Ascending aorta (tissue), 2 donors: Measurements from ENCODE around the gene RBMS2. TPM values are rescaled to one million over a fixed set of nuclear protein-coding genes. Genes with fewer than 3 reads are reported as not detected.

Experiments used
- DNase-seq, 2 donors: peaks; one replicate each; pipeline ENCODE4 v3.0.0-alpha.2; 2019; ENCODE audit warnings: low spot score in 2 of 2
- H3K27ac ChIP-seq, 2 donors: fragments of 200-600 bp; sonication (generic); one replicate each; pipeline ENCODE4 v1.5.1; 2016 to 2017; ENCODE audit warnings: mild to moderate bottlenecking in 1 of 2
- H3K27me3 ChIP-seq: fragments of 200-600 bp; sonication (generic); one replicate; pipeline ENCODE4 v1.5.1; 2017
- H3K36me3 ChIP-seq, 2 donors: fragments of 200-600 bp; sonication (generic); one replicate each; pipeline ENCODE4 v1.5.1; 2016
- H3K4me1 ChIP-seq, 2 donors: fragments of 200-600 bp; sonication (generic); one replicate each; pipeline ENCODE4 v1.5.1; 2016 to 2017; ENCODE audit warnings: mild to moderate bottlenecking in 1 of 2
- H3K4me3 ChIP-seq, 2 donors: fragments of 200-600 bp; sonication (generic); one replicate each; pipeline ENCODE4 v1.5.1; 2016 to 2017; ENCODE audit warnings: mild to moderate bottlenecking in 1 of 2
- H3K9me3 ChIP-seq, 2 donors: fragments of 200-600 bp; sonication (generic); one replicate each; pipeline ENCODE4 v1.5.1; 2016
- CTCF ChIP-seq, 3 experiments: fragments of 200-600 bp in 2 of 3; fragments of 450-650 bp in 1 of 3; sonication (generic) in 2 of 3; IDR thresholded peaks; one replicate each; pipeline ENCODE4 v1.5.1; 2016 to 2019; ENCODE audit warnings: antibody characterized with exemption in 3 of 3, mild to moderate bottlenecking in 1 of 3, moderate library complexity in 1 of 3
- intact Hi-C: fragments of 100-400 bp; cut with DNase I; formaldehyde crosslinking; loops from one replicate; pipeline ENCODE4 v1.15.1; 2023
- total RNA-seq: library from RNA; depleted of rRNA; stranded (reverse); fragments of >200 nt; gene quantifications from one replicate; pipeline ENCODE4 v1.1.0, GENCODE V29; 2016

Gene RBMS2
- total RNA-seq, 1 donor from 2014 or later, result 21.3 TPM

GRCh38 chr12:56578983-56579546, 57.4 kb downstream of the RBMS2 start:
- H3K27me3 ChIP-seq, result no peaks in the 10 kb centered on the region
- peaks cover 26 to 59% of the 10 kb centered on the region in 2 donors for H3K36me3 ChIP-seq
- no peak overlapping the region for H3K4me3 ChIP-seq
- no peak for DNase-seq
- H3K4me1 ChIP-seq, result no peaks in the 10 kb centered on the region
- intact Hi-C loops, result no loop called here
- no peak for TF ChIP-seq CTCF (IDR thresholded peaks at IDR 0.05)
- H3K27ac ChIP-seq, result no peak overlapping the region
- no peaks in the 10 kb centered on the region for H3K9me3 ChIP-seq

GRCh38 chr12:56581418-56582145, 60.0 kb downstream of the RBMS2 start:
- H3K36me3 ChIP-seq, result peaks cover 27 to 57% of the 10 kb centered on the region in 2 donors
- H3K27me3 ChIP-seq, result no peaks in the 10 kb centered on the region
- no peaks in the 10 kb centered on the region for H3K9me3 ChIP-seq
- H3K4me1 ChIP-seq, result no peaks in the 10 kb centered on the region
- no peak for TF ChIP-seq CTCF (IDR thresholded peaks at IDR 0.05)
- intact Hi-C loops, result no loop called here
- DNase-seq, result no peak
- H3K27ac ChIP-seq, result no peak overlapping the region
- H3K4me3 ChIP-seq, result no peak overlapping the region

- no peaks in the 10 kb centered on the region for H3K4me1 ChIP-seq
- no peaks in the 10 kb centered on the region for H3K27me3 ChIP-seq
- H3K4me3 ChIP-seq, result no peak overlapping the region
- no peak for TF ChIP-seq CTCF (IDR thresholded peaks at IDR 0.05)
- no peaks in the 10 kb centered on the region for H3K9me3 ChIP-seq
- H3K36me3 ChIP-seq, result peaks cover 53 to 76% of the 10 kb centered on the region in 2 donors
- intact Hi-C loops, result no loop called here
- H3K27ac ChIP-seq, result no peak overlapping the region
- DNase-seq, result no peak
Measured at GRCh38 chr12:56585098-56585497, 63.5 kb downstream of the RBMS2 start.

GRCh38 chr12:56589783-56590182, 68.2 kb downstream of the RBMS2 start:
- Histone ChIP-seq H3K27me3 (no peaks in the 10 kb centered on the region), H3K27ac (no peak overlapping the region), H3K36me3 (peaks cover 28 to 51% of the 10 kb centered on the region in 2 donors), H3K9me3 (no peaks in the 10 kb centered on the region), H3K4me3 (no peak overlapping the region), H3K4me1 (peaks cover 0 to 3% of the 10 kb centered on the region in 2 donors)
- no peak for DNase-seq
- intact Hi-C loops, result no loop called here
- TF ChIP-seq CTCF (IDR thresholded peaks at IDR 0.05), result no peak

- intact Hi-C loops, result no loop called here
- Histone ChIP-seq H3K4me1 (peaks cover 0 to 3% of the 10 kb centered on the region in 2 donors), H3K36me3 (peaks cover 28 to 56% of the 10 kb centered on the region in 2 donors), H3K9me3 (no peaks in the 10 kb centered on the region), H3K27me3 (no peaks in the 10 kb centered on the region), H3K27ac (no peak overlapping the region), H3K4me3 (no peak overlapping the region)
- no peak for TF ChIP-seq CTCF (IDR thresholded peaks at IDR 0.05)
- no peak for DNase-seq
Measured at GRCh38 chr12:56590237-56590830, 68.7 kb downstream of the RBMS2 start.
